Erythroblast (primary cell): ENCODE results near the gene LHX3.

ENCODE experiments used
- DNase-seq, 2 experiments: peaks; one replicate each; lab custom pipeline; 2025; lab: John Stamatoyannopoulos, UW
- GATA1 ChIP-seq: IDR thresholded peaks from 2 replicates; pipeline ENCODE4 v1.6.1; 2011; ENCODE audit warnings: low read depth, mild to moderate bottlenecking, control low read depth, low read length, moderate library complexity
- POLR2A ChIP-seq: IDR thresholded peaks from 2 replicates; pipeline ENCODE4 v1.6.1; 2011; ENCODE audit warnings: mild to moderate bottlenecking, low read length

The LHX3 gene

DNA sequence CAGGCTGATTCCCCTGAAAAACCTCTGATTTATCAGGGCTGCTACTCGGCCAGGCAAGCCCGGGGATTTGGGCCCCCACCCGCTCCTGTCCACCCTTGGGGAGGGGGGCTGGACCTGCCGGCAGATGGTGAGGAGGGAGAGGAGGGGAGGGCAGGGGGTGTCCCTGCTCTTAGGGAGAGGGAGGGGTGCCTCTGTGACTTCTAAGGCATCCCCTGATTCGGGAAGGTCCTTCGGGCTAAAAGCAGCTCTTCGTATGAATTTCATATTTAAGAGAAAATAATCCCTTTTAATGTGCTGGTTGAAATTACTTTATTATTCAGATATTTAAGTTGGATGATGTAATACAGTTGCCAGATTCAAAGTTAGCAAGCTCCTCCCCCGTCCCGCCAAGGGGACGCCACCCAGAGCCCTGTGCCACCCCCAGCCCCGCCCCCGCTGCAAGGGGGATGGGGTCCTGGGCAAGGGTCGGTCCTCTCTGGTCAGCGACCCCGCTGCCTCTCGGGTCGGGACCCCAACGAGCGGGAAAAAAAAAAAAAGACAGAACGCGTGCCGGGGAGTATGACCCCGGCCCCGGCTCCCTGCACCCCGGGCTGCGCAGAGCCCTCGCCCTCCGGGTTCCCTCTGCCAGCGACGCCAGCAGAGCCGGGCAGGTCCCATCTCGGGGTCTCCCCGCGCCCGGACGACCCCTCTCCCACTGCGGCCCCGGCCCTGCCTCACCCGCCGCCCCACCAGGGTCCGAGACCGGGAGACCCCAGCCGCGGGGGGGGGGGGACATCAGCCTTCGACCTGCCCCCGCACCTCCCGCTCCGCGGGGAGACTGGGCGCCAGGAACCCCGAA, 12.4 kb downstream of the LHX3 start:
- DNase-seq = peak; percentile 56 to 83
- TF ChIP-seq GATA1 (no peak), POLR2A (no peak)

GRCh38 chr9:136191960-136192286, 13.0 kb downstream of the LHX3 start:
- TF ChIP-seq POLR2A (no peak), GATA1 (no peak)
- no peak for DNase-seq

DNA sequence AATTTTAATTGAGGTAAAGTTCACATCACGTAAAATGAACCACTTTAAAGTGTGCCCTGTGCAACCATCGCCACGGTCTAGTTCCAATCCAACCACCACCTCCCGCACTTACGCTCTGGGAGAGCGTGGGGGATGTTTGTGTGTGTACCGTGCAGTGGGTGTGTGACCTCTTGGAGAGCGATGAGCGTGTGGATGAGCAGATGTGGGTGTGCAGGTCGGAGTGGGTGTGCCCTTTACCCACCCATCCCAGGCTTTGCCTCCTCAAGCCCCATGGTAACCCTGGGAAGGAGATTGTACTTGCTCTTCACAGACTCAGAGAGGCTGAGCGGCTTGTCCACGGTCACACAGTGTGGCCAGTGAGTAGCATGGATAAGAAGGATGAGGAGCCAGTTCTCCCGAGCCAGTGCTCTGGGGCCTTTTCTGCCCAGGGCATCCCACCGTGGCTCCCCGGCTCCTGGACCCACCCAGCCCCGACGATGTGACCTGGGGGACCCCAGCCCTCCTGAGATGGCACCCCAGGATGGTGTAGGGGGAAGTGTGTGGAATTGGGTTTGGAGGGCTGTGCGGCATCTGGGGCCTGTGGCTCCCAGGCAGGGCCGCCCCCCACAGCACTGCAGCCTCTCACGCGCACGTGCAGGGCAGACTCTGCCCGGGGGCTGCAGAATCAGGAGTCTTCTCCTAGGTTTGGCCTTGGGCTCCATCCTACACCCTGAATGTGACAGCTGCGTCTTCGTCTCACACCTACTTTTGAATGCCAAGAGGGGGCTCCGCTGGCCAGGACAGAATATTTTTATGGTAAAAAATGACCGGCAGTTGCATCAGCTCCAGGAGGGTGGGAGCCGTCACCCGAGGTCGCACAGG, 13.6 kb downstream of the LHX3 start:
- TF ChIP-seq GATA1 (no peak), POLR2A (peak; percentile 55)
- peak; percentile 68 to 87 for DNase-seq

DNA sequence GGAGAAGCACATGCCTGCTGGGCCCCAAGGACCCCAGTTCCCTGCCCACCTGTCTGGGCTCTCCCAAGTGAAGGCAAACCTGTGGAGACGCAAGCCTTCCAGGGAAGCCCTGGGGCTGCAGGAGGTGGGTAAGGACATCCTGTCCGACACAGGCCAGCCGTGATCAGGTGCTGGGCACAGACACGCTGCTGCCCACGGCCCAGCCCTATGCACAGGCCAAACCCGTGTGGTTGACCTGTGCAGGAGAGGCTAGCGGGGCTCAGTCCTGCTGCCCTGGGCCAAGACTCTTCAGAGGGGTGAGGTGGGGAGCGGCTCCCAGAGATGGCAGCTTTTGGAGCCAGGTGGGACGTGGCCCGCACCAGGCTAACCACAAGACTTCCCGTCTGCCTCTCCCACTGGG, 14.3 kb downstream of the LHX3 start:
- TF ChIP-seq POLR2A (no peak), GATA1 (no peak)
- DNase-seq = no peak

- no peak for TF ChIP-seq GATA1
- no peak for TF ChIP-seq POLR2A
- DNase-seq = peak; percentile 82 to 90
Observed at GRCh38 chr9:136190237-136190601, 14.7 kb downstream of the LHX3 start.

DNA sequence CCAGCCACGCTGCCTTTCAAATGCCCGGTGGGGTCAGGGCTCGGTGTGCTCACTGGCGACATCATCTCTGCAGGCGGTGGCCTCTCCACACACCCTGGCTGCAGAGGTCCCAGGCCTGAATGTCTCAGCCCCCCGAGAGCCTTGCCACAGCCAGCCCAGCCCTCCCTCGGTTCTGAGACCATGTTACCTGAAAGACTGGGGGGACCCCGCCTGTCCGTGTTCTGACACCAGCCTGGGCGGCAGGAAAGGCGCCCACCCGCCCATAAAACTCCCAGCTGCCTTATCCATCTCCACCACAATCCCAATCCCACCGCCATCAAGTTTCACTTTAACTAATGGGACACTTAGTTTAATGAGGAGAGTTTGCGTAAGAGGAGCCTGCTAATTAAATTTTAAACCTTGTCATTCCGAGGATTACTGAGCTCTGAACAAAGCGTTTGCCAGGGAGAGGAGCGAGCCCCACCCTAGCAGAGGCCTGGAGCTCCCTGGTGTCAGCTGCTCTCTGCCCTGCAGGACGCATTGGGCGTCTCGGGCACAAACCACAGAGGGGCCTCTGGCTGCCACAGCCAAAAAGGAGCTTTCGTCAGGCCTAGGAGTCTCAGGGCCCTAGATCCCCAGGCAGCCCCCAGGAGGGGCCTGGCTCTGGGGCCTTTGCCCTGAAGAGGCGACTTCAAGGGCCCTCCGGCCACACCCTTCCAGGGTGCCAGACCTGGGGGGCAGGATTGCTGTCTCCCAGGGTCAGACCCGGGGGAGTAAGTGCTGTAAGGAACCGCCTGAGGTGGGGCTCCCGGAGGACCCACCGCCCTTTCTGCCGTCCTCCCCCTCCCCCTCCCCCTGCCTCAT, 15.3 kb downstream of the LHX3 start:
- DNase-seq = peak; percentile 63 to 73
- TF ChIP-seq POLR2A (peak; percentile 53), GATA1 (no peak)

DNA sequence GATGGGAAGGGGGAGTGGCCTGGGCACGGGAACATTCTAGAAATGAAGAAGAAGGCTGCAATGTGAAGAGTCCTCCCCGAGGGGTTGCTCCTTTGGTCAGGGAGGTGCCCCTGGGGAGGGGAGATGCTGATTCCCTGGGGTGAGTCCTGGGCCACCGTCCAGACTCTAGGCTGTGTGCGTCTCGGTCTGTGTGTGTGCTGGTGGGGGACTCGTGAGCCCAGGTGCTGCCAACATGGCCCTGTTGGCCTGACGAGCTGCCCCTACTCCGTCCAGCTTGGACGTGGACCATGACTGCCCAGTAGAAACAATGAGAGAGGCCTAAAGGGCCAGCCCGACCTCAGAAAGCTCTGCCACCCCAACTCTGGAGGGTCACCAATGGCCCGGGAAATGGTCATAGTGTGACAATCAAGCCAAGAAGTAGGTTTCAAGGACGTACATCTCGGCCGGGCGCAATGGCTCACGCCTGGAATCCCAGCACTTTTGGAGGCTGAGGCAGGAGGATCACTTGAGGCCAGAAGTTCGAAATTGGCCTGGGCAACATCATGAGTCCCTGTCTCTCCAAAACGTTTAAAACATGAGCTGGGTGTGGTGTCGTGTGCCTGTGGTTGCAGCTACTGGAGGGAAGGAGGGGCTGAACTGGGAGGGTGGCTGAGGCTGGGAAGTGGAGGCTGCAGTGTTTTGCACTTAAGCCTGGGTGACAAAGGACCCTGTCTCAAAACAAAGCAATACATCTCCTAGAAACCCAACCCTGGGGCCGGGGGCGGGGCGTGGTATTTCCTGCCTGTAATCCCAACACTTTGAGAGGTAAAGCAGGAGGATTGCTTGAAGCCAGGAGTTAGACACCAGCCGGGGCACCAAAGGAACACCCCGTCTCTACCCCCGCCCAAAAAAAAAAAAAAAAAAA, 17.0 kb downstream of the LHX3 start:
- TF ChIP-seq POLR2A = no peak
- no peak for TF ChIP-seq GATA1
- peak; percentile 30 to 46 for DNase-seq

GRCh38 chr9:136187197-136187596, 17.7 kb downstream of the LHX3 start:
- no peak for DNase-seq
- TF ChIP-seq POLR2A (no peak), GATA1 (no peak)

- no peak for TF ChIP-seq POLR2A
- TF ChIP-seq GATA1 = no peak
- DNase-seq = no peak
Observed at GRCh38 chr9:136186386-136186785, 18.5 kb downstream of the LHX3 start.

DNA sequence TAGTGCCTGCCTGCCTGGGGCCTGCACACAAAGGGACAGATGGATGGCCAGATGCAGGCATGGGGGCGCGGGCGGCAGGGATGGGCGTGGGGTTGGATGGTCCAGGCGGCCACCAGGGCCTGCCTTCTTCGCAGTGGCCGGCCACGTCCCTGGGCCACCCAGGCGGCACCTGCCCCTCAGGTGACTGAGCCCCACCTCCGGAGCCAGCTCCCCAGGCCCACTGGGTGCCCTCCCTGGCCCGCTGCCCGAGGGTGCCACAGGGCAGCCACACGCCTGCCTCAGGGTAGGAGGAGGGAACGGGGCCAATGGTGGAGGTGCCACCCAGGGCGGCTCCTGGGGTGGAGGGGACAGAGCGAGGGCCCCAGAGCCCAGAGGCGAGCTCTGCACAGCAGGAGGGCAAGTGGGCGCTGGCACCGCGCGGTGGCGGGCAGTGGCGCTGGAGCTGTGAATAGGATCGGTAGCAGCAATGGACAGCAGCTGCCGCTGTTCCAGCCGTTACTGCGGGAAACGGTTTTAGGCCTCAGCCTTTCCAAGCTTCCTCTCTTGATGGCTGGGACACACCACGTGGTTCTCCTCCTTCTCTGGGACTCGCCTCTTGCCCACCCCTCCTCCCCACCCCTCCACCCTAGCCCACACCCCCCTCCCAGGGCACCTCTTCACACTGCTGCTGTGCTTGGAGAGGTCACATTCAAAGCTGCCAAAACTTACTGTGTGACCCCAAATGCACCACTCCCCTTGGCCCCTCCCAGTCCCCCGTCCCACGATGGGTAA, 19.1 kb downstream of the LHX3 start:
- TF ChIP-seq POLR2A (no peak), GATA1 (no peak)
- DNase-seq = no peak

- no peak for DNase-seq
- TF ChIP-seq GATA1 = no peak
- no peak for TF ChIP-seq POLR2A
Observed at GRCh38 chr9:136185066-136185465, 19.9 kb downstream of the LHX3 start.

- TF ChIP-seq POLR2A (no peak), GATA1 (no peak)
- no peak for DNase-seq
Observed at GRCh38 chr9:136182850-136183422, 22.0 kb downstream of the LHX3 start.

DNA sequence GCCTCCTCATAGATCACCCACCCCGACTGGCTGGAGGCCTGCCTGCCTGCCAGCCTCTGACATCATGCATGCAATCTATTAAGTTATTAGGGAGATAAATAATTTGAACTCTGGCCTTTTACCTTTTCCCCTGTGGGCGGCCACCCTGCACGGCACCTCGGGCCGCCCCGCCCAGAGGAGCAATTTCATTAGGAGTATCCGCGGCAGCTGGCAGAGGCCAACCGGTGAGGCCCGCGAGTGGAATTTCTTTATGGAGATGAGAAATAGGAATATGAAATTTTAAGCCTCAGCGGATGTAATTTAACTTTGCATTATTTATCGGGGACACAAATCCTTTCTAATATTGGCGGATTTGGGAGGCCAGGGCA, 22.5 kb downstream of the LHX3 start:
- no peak for DNase-seq
- no peak for TF ChIP-seq POLR2A
- TF ChIP-seq GATA1 = no peak
